ENCODE results near the gene ADARB1. TPM values are rescaled to one million over a fixed set of nuclear protein-coding genes. Genes with fewer than 3 reads are reported as not detected.
A peak's percentile ranks its signal among the peaks of the same experiment; 100 is the strongest.

ADARB1 gene
- total and polyA plus RNA-seq, 9 donors: 17.3 to 32.1 (median 25.2) TPM

GRCh38 chr21:45146306-45146705, 71.9 kb downstream of the ADARB1 start:
- Histone ChIP-seq H3K4me1 (ENCODE audit: control insufficient read depth, insufficient read depth, low read length) (peaks cover 50% of the 10 kb centered on the region), H3K36me3 (ENCODE audit: control insufficient read depth, insufficient read depth, low read length) (peaks cover 17% of the 10 kb centered on the region), H3K27me3 (ENCODE audit: control insufficient read depth, insufficient read depth, low read length) (no peaks in the 10 kb centered on the region), H3K27ac (ENCODE audit: low read length) (no peak overlapping the region), H3K4me3 (ENCODE audit: low read length) (no peak overlapping the region), H3K9me3 (replicated peaks; ENCODE audit: control insufficient read depth, low read depth, low read length) (no peaks in the 10 kb centered on the region)
- WGBS (ENCODE audit: insufficient coverage): 56% methylated on average over 3 of the region's 8 CpGs
- DNase-seq: no peak

GRCh38 chr21:45146801-45147200, 72.4 kb downstream of the ADARB1 start:
- H3K9me3 ChIP-seq (replicated peaks; ENCODE audit: control insufficient read depth, low read depth, low read length): no peaks in the 10 kb centered on the region
- 46% methylated on average over 2 of the region's 2 CpGs for WGBS (ENCODE audit: insufficient coverage)
- H3K4me3 ChIP-seq (ENCODE audit: low read length): no peak overlapping the region
- H3K4me1 ChIP-seq (ENCODE audit: control insufficient read depth, insufficient read depth, low read length): peaks cover 51% of the 10 kb centered on the region
- no peak overlapping the region for H3K27ac ChIP-seq (ENCODE audit: low read length)
- DNase-seq: no peak
- no peaks in the 10 kb centered on the region for H3K27me3 ChIP-seq (ENCODE audit: control insufficient read depth, insufficient read depth, low read length)
- peaks cover 17% of the 10 kb centered on the region for H3K36me3 ChIP-seq (ENCODE audit: control insufficient read depth, insufficient read depth, low read length)

GRCh38 chr21:45147473-45148315, 73.3 kb downstream of the ADARB1 start:
- Histone ChIP-seq H3K27me3 (ENCODE audit: control insufficient read depth, insufficient read depth, low read length) (no peaks in the 10 kb centered on the region), H3K36me3 (ENCODE audit: control insufficient read depth, insufficient read depth, low read length) (peaks cover 17% of the 10 kb centered on the region), H3K4me1 (ENCODE audit: control insufficient read depth, insufficient read depth, low read length) (peaks cover 51% of the 10 kb centered on the region), H3K9me3 (replicated peaks; ENCODE audit: control insufficient read depth, low read depth, low read length) (no peaks in the 10 kb centered on the region), H3K4me3 (ENCODE audit: low read length) (no peak overlapping the region), H3K27ac (ENCODE audit: low read length) (no peak overlapping the region)
- no peak for DNase-seq
- 62% methylated on average over 26 of the region's 30 CpGs for WGBS (ENCODE audit: insufficient coverage)

- Histone ChIP-seq H3K27me3 (ENCODE audit: control insufficient read depth, insufficient read depth, low read length) (no peaks in the 10 kb centered on the region), H3K4me1 (ENCODE audit: control insufficient read depth, insufficient read depth, low read length) (peaks cover 46% of the 10 kb centered on the region), H3K27ac (ENCODE audit: low read length) (no peak overlapping the region), H3K9me3 (replicated peaks; ENCODE audit: control insufficient read depth, low read depth, low read length) (no peaks in the 10 kb centered on the region), H3K36me3 (ENCODE audit: control insufficient read depth, insufficient read depth, low read length) (peaks cover 17% of the 10 kb centered on the region), H3K4me3 (ENCODE audit: low read length) (no peak overlapping the region)
- no peak for DNase-seq
- 75% methylated on average over 14 of the region's 14 CpGs for WGBS (ENCODE audit: insufficient coverage)
These were observed 74.1 kb downstream of the ADARB1 start for GRCh38 chr21:45148316-45148990.

DNA sequence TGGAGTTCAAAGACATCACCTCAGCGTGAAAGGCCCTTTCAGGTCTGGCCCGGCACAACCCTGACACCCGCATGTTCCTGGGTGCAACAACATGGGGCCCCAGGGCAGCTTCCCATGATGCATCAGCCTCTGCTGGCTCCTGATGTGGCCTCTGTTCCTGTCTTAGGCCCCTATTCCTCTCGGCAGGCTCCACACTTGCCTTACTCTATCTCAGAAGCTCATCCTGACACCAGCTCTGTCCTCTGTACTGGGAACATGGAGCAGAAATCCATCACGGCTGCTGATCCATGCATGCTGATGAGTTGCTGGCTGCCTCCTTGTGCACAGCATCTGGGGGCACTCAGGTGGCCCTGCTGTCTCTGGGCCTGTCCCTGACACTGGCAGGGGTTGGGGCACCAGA, 74.6 kb downstream of the ADARB1 start:
- no peak overlapping the region for H3K27ac ChIP-seq (ENCODE audit: low read length)
- no peaks in the 10 kb centered on the region for H3K9me3 ChIP-seq (replicated peaks; ENCODE audit: control insufficient read depth, low read depth, low read length)
- H3K27me3 ChIP-seq (ENCODE audit: control insufficient read depth, insufficient read depth, low read length): no peaks in the 10 kb centered on the region
- H3K4me3 ChIP-seq (ENCODE audit: low read length): no peak overlapping the region
- no peak for DNase-seq
- H3K36me3 ChIP-seq (ENCODE audit: control insufficient read depth, insufficient read depth, low read length): peaks cover 15% of the 10 kb centered on the region
- WGBS (ENCODE audit: insufficient coverage): 84% methylated on average over 5 of the region's 5 CpGs
- H3K4me1 ChIP-seq (ENCODE audit: control insufficient read depth, insufficient read depth, low read length): peaks cover 48% of the 10 kb centered on the region

DNA sequence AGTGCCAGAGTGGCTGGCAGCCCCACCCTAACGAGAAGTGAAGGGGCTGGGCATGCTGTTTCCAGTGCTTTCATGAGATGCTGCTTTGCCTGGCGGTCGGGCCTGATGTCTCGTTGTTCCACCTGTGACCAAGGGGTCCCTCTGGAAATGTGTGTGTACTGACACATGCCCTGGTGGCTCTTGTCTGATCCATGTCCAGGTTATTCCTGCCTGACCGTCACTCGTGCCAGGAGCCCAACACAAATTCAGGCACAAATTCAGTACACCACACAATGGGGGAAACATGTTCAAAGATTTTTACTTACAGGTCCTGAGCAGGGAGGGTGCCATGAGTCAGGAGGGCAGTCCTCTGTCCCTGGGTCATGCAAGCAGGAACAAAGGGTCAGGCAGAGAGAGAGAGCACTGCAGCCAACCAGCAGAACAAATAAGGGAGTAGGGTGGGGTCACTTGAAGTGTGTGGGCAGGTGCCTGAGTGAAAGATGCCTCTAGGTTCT, 76.3 kb downstream of the ADARB1 start:
- no peak overlapping the region for H3K4me3 ChIP-seq (ENCODE audit: low read length)
- DNase-seq: no peak
- H3K27me3 ChIP-seq (ENCODE audit: control insufficient read depth, insufficient read depth, low read length): no peaks in the 10 kb centered on the region
- no peak overlapping the region for H3K27ac ChIP-seq (ENCODE audit: low read length)
- H3K36me3 ChIP-seq (ENCODE audit: control insufficient read depth, insufficient read depth, low read length): peaks cover 13% of the 10 kb centered on the region
- H3K4me1 ChIP-seq (ENCODE audit: control insufficient read depth, insufficient read depth, low read length): peaks cover 56% of the 10 kb centered on the region
- no peaks in the 10 kb centered on the region for H3K9me3 ChIP-seq (replicated peaks; ENCODE audit: control insufficient read depth, low read depth, low read length)
- WGBS (ENCODE audit: insufficient coverage): 91% methylated on average over 4 of the region's 6 CpGs

DNA sequence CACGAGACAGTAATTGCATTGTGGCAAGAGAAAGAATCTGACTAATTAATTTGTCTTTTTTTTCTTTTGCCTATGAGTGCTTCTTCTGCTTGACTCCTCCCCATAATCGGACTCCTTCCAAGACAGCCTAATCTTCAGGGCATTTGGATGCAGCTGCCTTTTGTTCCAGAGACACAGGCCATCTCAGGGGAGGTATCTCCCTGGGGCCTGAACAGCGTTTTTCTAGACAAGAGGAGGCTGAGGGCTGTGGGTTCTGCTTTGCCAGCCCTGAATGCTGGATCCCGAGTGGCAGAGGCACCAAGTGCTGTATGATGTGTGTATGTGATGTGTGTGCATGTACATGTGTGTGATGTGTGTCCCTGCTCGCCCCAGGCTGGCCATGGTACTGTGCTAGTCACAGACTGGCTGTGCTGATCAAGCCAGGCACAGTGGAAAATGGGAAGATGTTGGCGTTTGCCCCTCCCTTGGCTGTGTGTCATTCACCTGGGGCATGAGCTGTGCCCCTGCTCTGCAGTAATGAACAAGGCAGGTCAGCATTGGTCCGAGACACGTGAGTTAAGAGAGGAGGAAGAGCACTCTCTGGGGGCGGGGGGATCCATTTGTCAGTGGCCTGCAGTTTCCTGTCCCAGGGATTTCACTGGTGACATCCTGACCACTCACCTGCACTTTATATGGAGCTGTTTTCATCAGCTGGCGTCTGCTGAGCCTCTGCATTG, 77.2 kb downstream of the ADARB1 start:
- H3K9me3 ChIP-seq (replicated peaks; ENCODE audit: control insufficient read depth, low read depth, low read length): no peaks in the 10 kb centered on the region

GRCh38 chr21:45152265-45152746, 77.9 kb downstream of the ADARB1 start:
- Histone ChIP-seq H3K27me3 (ENCODE audit: control insufficient read depth, insufficient read depth, low read length) (no peaks in the 10 kb centered on the region), H3K27ac (ENCODE audit: low read length) (no peak overlapping the region), H3K36me3 (ENCODE audit: control insufficient read depth, insufficient read depth, low read length) (peaks cover 12% of the 10 kb centered on the region), H3K4me1 (ENCODE audit: control insufficient read depth, insufficient read depth, low read length) (peaks cover 51% of the 10 kb centered on the region), H3K4me3 (ENCODE audit: low read length) (no peak overlapping the region), H3K9me3 (replicated peaks; ENCODE audit: control insufficient read depth, low read depth, low read length) (no peaks in the 10 kb centered on the region)
- WGBS (ENCODE audit: insufficient coverage): 32% methylated on average over 21 of the region's 24 CpGs
- peak; percentile 57 for DNase-seq

More for the DNA sequence above, 77.2 kb downstream of the ADARB1 start:
- peaks cover 53% of the 10 kb centered on the region for H3K4me1 ChIP-seq (ENCODE audit: control insufficient read depth, insufficient read depth, low read length)
- DNase-seq: no peak
- WGBS (ENCODE audit: insufficient coverage): 64% methylated on average over 8 of the region's 10 CpGs
- H3K27ac ChIP-seq (ENCODE audit: low read length): no peak overlapping the region
- H3K4me3 ChIP-seq (ENCODE audit: low read length): no peak overlapping the region
- no peaks in the 10 kb centered on the region for H3K27me3 ChIP-seq (ENCODE audit: control insufficient read depth, insufficient read depth, low read length)
- H3K36me3 ChIP-seq (ENCODE audit: control insufficient read depth, insufficient read depth, low read length): peaks cover 13% of the 10 kb centered on the region

- H3K27ac ChIP-seq (ENCODE audit: low read length): peak overlapping the region; percentile 24
- DNase-seq: no peak
- H3K4me1 ChIP-seq (ENCODE audit: control insufficient read depth, insufficient read depth, low read length): peaks cover 37% of the 10 kb centered on the region
- WGBS (ENCODE audit: insufficient coverage): 55% methylated on average over 7 of the region's 11 CpGs
- H3K4me3 ChIP-seq (ENCODE audit: low read length): no peak overlapping the region
- H3K27me3 ChIP-seq (ENCODE audit: control insufficient read depth, insufficient read depth, low read length): no peaks in the 10 kb centered on the region
- no peaks in the 10 kb centered on the region for H3K9me3 ChIP-seq (replicated peaks; ENCODE audit: control insufficient read depth, low read depth, low read length)
- peaks cover 9% of the 10 kb centered on the region for H3K36me3 ChIP-seq (ENCODE audit: control insufficient read depth, insufficient read depth, low read length)
These were observed 79.3 kb downstream of the ADARB1 start for GRCh38 chr21:45153358-45154318.

Measured in muscle of leg (tissue), 11 donors.